Activated naive CD4-positive, alpha-beta T cell treated with anti-CD3 and anti-CD28 coated beads for 36 hours (primary cell): ENCODE data around the gene A3GALT2. TPM values are rescaled to one million over a fixed set of nuclear protein-coding genes. Genes with fewer than 3 reads are reported as not detected.

Experiments used
- CTCF ChIA-PET: fragments of 350-600 bp; sonication (Branson Sonifier 250); formaldehyde crosslinking; loops from one replicate; lab custom pipeline; 2021; ENCODE audit warnings: antibody characterized with exemption; lab: Charles Lee
- DNase-seq: peaks from one replicate; pipeline ENCODE4 v3.0.0-alpha.2; 2020
- H3K27ac Mint-ChIP-seq: one replicate; pipeline ENCODE4 v1.8.0; 2021; ENCODE audit warnings: mild to moderate bottlenecking, mixed read lengths
- H3K27me3 Mint-ChIP-seq: one replicate; pipeline ENCODE4 v1.8.0; 2021; ENCODE audit warnings: low read depth, mixed read lengths
- H3K36me3 Mint-ChIP-seq: one replicate; pipeline ENCODE4 v1.8.0; 2021; ENCODE audit warnings: low read depth, mixed read lengths
- H3K4me1 Mint-ChIP-seq: one replicate; pipeline ENCODE4 v1.8.0; 2021; ENCODE audit warnings: low read depth, mixed read lengths
- H3K4me3 Mint-ChIP-seq: one replicate; pipeline ENCODE4 v1.8.0; 2021; ENCODE audit warnings: mild to moderate bottlenecking, moderate library complexity, mixed read lengths
- H3K9me3 Mint-ChIP-seq: one replicate; pipeline ENCODE4 v1.8.0; 2021; ENCODE audit warnings: mixed read lengths
- intact Hi-C: fragments of 100-400 bp; cut with micrococcal nuclease; formaldehyde crosslinking; loops from one replicate; pipeline ENCODE4 v1.15.1; 2023
- total RNA-seq, 2 experiments: library from RNA; stranded (reverse); gene quantifications; one replicate each; pipeline ENCODE4 v1.2.3, GENCODE V29; 2021

The A3GALT2 gene
- total RNA-seq, 2 experiments from 2014 or later = not detected

GRCh38 chr1:33349081-33349759 is 28.3 kb upstream of the A3GALT2 start:
- CTCF ChIA-PET = interaction anchor here (2.3 kb wide), 1 partner anchor 54 kb away, joined by 8 read pairs; no protein-coding TSS in a partner anchor
- H3K36me3 Mint-ChIP-seq = peaks cover 8% of the 10 kb centered on the region
- H3K4me3 Mint-ChIP-seq = peak overlapping the region; percentile 91
- no peaks in the 10 kb centered on the region for H3K27me3 Mint-ChIP-seq
- no peaks in the 10 kb centered on the region for H3K9me3 Mint-ChIP-seq
- intact Hi-C loops = loop anchor here (1.0 to 5.0 kb wide), 5 partner anchors 52 to 268 kb away; partner anchors contain the start of genes AZIN2, TRIM62, ZNF362 and ZSCAN20
- DNase-seq = peak; percentile 62
- peak overlapping the region; percentile 82 for H3K27ac Mint-ChIP-seq
- H3K4me1 Mint-ChIP-seq = peaks cover 45% of the 10 kb centered on the region

- intact Hi-C loops = loop anchor here (1.0 to 5.0 kb wide), 5 partner anchors 51 to 268 kb away; partner anchors contain the start of genes AZIN2, TRIM62, ZNF362 and ZSCAN20
Observed at GRCh38 chr1:33348676-33349080, 27.8 kb upstream of the A3GALT2 start.

GRCh38 chr1:33348194-33348593 is 27.3 kb upstream of the A3GALT2 start:
- Mint-ChIP-seq H3K4me3 (peak overlapping the region; percentile 91), H3K4me1 (peaks cover 45% of the 10 kb centered on the region), H3K9me3 (no peaks in the 10 kb centered on the region), H3K36me3 (peaks cover 5% of the 10 kb centered on the region), H3K27me3 (no peaks in the 10 kb centered on the region), H3K27ac (peak overlapping the region; percentile 82)
- CTCF ChIA-PET = interaction anchor here (1.5 kb wide), 1 partner anchor 53 kb away, joined by 6 read pairs; no protein-coding TSS in a partner anchor
- intact Hi-C loops = loop anchor here (2.0 to 5.0 kb wide), 4 partner anchors 51 to 267 kb away; partner anchors contain the start of genes AZIN2, TRIM62 and ZNF362
- no peak for DNase-seq

More at GRCh38 chr1:33348676-33349080, 27.8 kb upstream of the A3GALT2 start:
- Mint-ChIP-seq H3K9me3 (no peaks in the 10 kb centered on the region), H3K4me3 (peak overlapping the region; percentile 91), H3K36me3 (peaks cover 5% of the 10 kb centered on the region), H3K4me1 (peaks cover 45% of the 10 kb centered on the region), H3K27me3 (no peaks in the 10 kb centered on the region), H3K27ac (peak overlapping the region; percentile 82)
- peak; percentile 32 for DNase-seq
- CTCF ChIA-PET = interaction anchor here (1.5 kb wide), 1 partner anchor 53 kb away, joined by 6 read pairs; no protein-coding TSS in a partner anchor

- H3K9me3 Mint-ChIP-seq = no peaks in the 10 kb centered on the region
- H3K4me1 Mint-ChIP-seq = peaks cover 47% of the 10 kb centered on the region
- CTCF ChIA-PET = interaction anchor here (1.5 kb wide), 1 partner anchor 52 kb away, joined by 6 read pairs; no protein-coding TSS in a partner anchor
- DNase-seq = no peak
- H3K36me3 Mint-ChIP-seq = peaks cover 7% of the 10 kb centered on the region
- intact Hi-C loops = loop anchor here (2.0 to 5.0 kb wide), 4 partner anchors 50 to 383 kb away; partner anchors contain the start of genes RNF19B, TRIM62 and ZNF362
- no peak overlapping the region for H3K4me3 Mint-ChIP-seq
- no peaks in the 10 kb centered on the region for H3K27me3 Mint-ChIP-seq
- no peak overlapping the region for H3K27ac Mint-ChIP-seq
Observed at GRCh38 chr1:33347650-33347992, 26.7 kb upstream of the A3GALT2 start.

- H3K27me3 Mint-ChIP-seq = no peaks in the 10 kb centered on the region
- peak overlapping the region; percentile 10 for H3K4me3 Mint-ChIP-seq
- no peaks in the 10 kb centered on the region for H3K9me3 Mint-ChIP-seq
- peak; percentile 19 for DNase-seq
- CTCF ChIA-PET = interaction anchor here (1.5 kb wide), 1 partner anchor 52 kb away, joined by 6 read pairs; no protein-coding TSS in a partner anchor
- no peak overlapping the region for H3K27ac Mint-ChIP-seq
- peaks cover 50% of the 10 kb centered on the region for H3K4me1 Mint-ChIP-seq
- H3K36me3 Mint-ChIP-seq = peaks cover 7% of the 10 kb centered on the region
- intact Hi-C loops = loop anchor here (2.0 to 5.0 kb wide), 4 partner anchors 50 to 382 kb away; partner anchors contain the start of genes RNF19B, TRIM62 and ZNF362
Observed at GRCh38 chr1:33346927-33347649, 26.2 kb upstream of the A3GALT2 start.

- peaks cover 48% of the 10 kb centered on the region for H3K4me1 Mint-ChIP-seq
- H3K9me3 Mint-ChIP-seq = no peaks in the 10 kb centered on the region
- no peak for DNase-seq
- no peak overlapping the region for H3K4me3 Mint-ChIP-seq
- intact Hi-C loops = loop anchor here (2.0 to 5.0 kb wide), 4 partner anchors 49 to 382 kb away; partner anchors contain the start of genes RNF19B, TRIM62 and ZNF362
- H3K27me3 Mint-ChIP-seq = no peaks in the 10 kb centered on the region
- H3K27ac Mint-ChIP-seq = no peak overlapping the region
- peaks cover 7% of the 10 kb centered on the region for H3K36me3 Mint-ChIP-seq
- CTCF ChIA-PET = no interaction called here
Observed at GRCh38 chr1:33346533-33346926, 25.6 kb upstream of the A3GALT2 start.

- Mint-ChIP-seq H3K4me1 (peaks cover 46% of the 10 kb centered on the region), H3K27ac (no peak overlapping the region), H3K36me3 (peaks cover 5% of the 10 kb centered on the region), H3K27me3 (no peaks in the 10 kb centered on the region), H3K9me3 (no peaks in the 10 kb centered on the region), H3K4me3 (no peak overlapping the region)
- DNase-seq = no peak
- intact Hi-C loops = loop anchor here (5.0 kb wide), 3 partner anchors 48 to 163 kb away; partner anchors contain the start of genes TRIM62 and ZNF362
- CTCF ChIA-PET = no interaction called here
Observed at GRCh38 chr1:33344896-33345560, 24.1 kb upstream of the A3GALT2 start.

GRCh38 chr1:33343539-33343938 is 22.6 kb upstream of the A3GALT2 start:
- intact Hi-C loops = no loop called here
- Mint-ChIP-seq H3K4me3 (no peak overlapping the region), H3K27me3 (no peaks in the 10 kb centered on the region), H3K4me1 (peaks cover 50% of the 10 kb centered on the region), H3K36me3 (peaks cover 5% of the 10 kb centered on the region), H3K27ac (no peak overlapping the region), H3K9me3 (no peaks in the 10 kb centered on the region)
- CTCF ChIA-PET = no interaction called here
- no peak for DNase-seq

- intact Hi-C loops = no loop called here
- no peaks in the 10 kb centered on the region for H3K9me3 Mint-ChIP-seq
- no peak overlapping the region for H3K4me3 Mint-ChIP-seq
- H3K36me3 Mint-ChIP-seq = peaks cover 3% of the 10 kb centered on the region
- CTCF ChIA-PET = interaction anchor here (0.6 kb wide), 1 partner anchor 204 kb away, joined by 5 read pairs; no protein-coding TSS in a partner anchor
- no peak for DNase-seq
- no peaks in the 10 kb centered on the region for H3K27me3 Mint-ChIP-seq
- no peak overlapping the region for H3K27ac Mint-ChIP-seq
- H3K4me1 Mint-ChIP-seq = peaks cover 47% of the 10 kb centered on the region
Observed at GRCh38 chr1:33342041-33342723, 21.3 kb upstream of the A3GALT2 start.

GRCh38 chr1:33341190-33341589 is 20.3 kb upstream of the A3GALT2 start:
- Mint-ChIP-seq H3K27me3 (no peaks in the 10 kb centered on the region), H3K27ac (no peak overlapping the region), H3K9me3 (no peaks in the 10 kb centered on the region), H3K36me3 (peaks cover 2% of the 10 kb centered on the region), H3K4me1 (peaks cover 37% of the 10 kb centered on the region), H3K4me3 (no peak overlapping the region)
- DNase-seq = no peak
- CTCF ChIA-PET = no interaction called here
- intact Hi-C loops = no loop called here

- H3K4me1 Mint-ChIP-seq = peaks cover 35% of the 10 kb centered on the region
- peaks cover 2% of the 10 kb centered on the region for H3K36me3 Mint-ChIP-seq
- no peak overlapping the region for H3K27ac Mint-ChIP-seq
- intact Hi-C loops = no loop called here
- DNase-seq = no peak
- no peaks in the 10 kb centered on the region for H3K9me3 Mint-ChIP-seq
- no peak overlapping the region for H3K4me3 Mint-ChIP-seq
- no peaks in the 10 kb centered on the region for H3K27me3 Mint-ChIP-seq
- CTCF ChIA-PET = no interaction called here
Observed at GRCh38 chr1:33339413-33339812, 18.5 kb upstream of the A3GALT2 start.
